Measurements from ENCODE around the gene APP.

The APP gene

GRCh38 chr21:25908495-25908894 is 262.1 kb downstream of the APP start:
- Histone ChIP-seq H3K27me3 (ENCODE audit: control insufficient read depth in 2 of 2, insufficient read depth in 2 of 2, low read length in 2 of 2) (no peaks in the 10 kb centered on the region), H3K4me3 (ENCODE audit: low read length in 2 of 2) (no peak overlapping the region), H3K36me3 (ENCODE audit: control insufficient read depth in 2 of 2, insufficient read depth in 2 of 2, low read length in 2 of 2) (peaks cover 4 to 5% of the 10 kb centered on the region in 2 donors), H3K4me1 (ENCODE audit: control insufficient read depth in 2 of 2, insufficient read depth in 2 of 2, low read length in 2 of 2) (peaks cover 26 to 50% of the 10 kb centered on the region in 2 donors), H3K9ac (ENCODE audit: low read depth in 1 of 2, low read length in 2 of 2) (peak overlapping the region in 1 of 2 donors; percentile 40), H3K9me3 (ENCODE audit: control insufficient read depth in 2 of 2, low read length in 2 of 2) (no peaks in the 10 kb centered on the region), H3K27ac (ENCODE audit: low read depth in 2 of 2, low read length in 2 of 2) (peak overlapping the region; percentile 63 to 75)

GRCh38 chr21:25907573-25908275 is 262.8 kb downstream of the APP start:
- H3K27me3 ChIP-seq (ENCODE audit: control insufficient read depth in 2 of 2, insufficient read depth in 2 of 2, low read length in 2 of 2): no peaks in the 10 kb centered on the region
- peak overlapping the region; percentile 74 to 75 for H3K27ac ChIP-seq (ENCODE audit: low read depth in 2 of 2, low read length in 2 of 2)
- peak overlapping the region in 1 of 2 donors; percentile 49 for H3K4me3 ChIP-seq (ENCODE audit: low read length in 2 of 2)
- peak overlapping the region in 1 of 2 donors; percentile 40 for H3K9ac ChIP-seq (ENCODE audit: low read depth in 1 of 2, low read length in 2 of 2)
- peaks cover 26 to 47% of the 10 kb centered on the region in 2 donors for H3K4me1 ChIP-seq (ENCODE audit: control insufficient read depth in 2 of 2, insufficient read depth in 2 of 2, low read length in 2 of 2)
- peaks cover 5 to 6% of the 10 kb centered on the region in 2 donors for H3K36me3 ChIP-seq (ENCODE audit: control insufficient read depth in 2 of 2, insufficient read depth in 2 of 2, low read length in 2 of 2)
- H3K9me3 ChIP-seq (ENCODE audit: control insufficient read depth in 2 of 2, low read length in 2 of 2): no peaks in the 10 kb centered on the region

GRCh38 chr21:25906587-25906986 is 264.0 kb downstream of the APP start:
- Histone ChIP-seq H3K27ac (ENCODE audit: low read depth in 2 of 2, low read length in 2 of 2) (peak overlapping the region; percentile 69 to 74), H3K27me3 (ENCODE audit: control insufficient read depth in 2 of 2, insufficient read depth in 2 of 2, low read length in 2 of 2) (no peaks in the 10 kb centered on the region), H3K9me3 (ENCODE audit: control insufficient read depth in 2 of 2, low read length in 2 of 2) (no peaks in the 10 kb centered on the region), H3K4me3 (ENCODE audit: low read length in 2 of 2) (no peak overlapping the region), H3K9ac (ENCODE audit: low read depth in 1 of 2, low read length in 2 of 2) (no peak overlapping the region), H3K36me3 (ENCODE audit: control insufficient read depth in 2 of 2, insufficient read depth in 2 of 2, low read length in 2 of 2) (peaks cover 5 to 6% of the 10 kb centered on the region in 2 donors), H3K4me1 (ENCODE audit: control insufficient read depth in 2 of 2, insufficient read depth in 2 of 2, low read length in 2 of 2) (peaks cover 26 to 36% of the 10 kb centered on the region in 2 donors)

- H3K27ac ChIP-seq (ENCODE audit: low read depth in 2 of 2, low read length in 2 of 2): peak overlapping the region; percentile 73 to 74
- H3K9ac ChIP-seq (ENCODE audit: low read depth in 1 of 2, low read length in 2 of 2): peak overlapping the region in 1 of 2 donors; percentile 31
- no peaks in the 10 kb centered on the region for H3K27me3 ChIP-seq (ENCODE audit: control insufficient read depth in 2 of 2, insufficient read depth in 2 of 2, low read length in 2 of 2)
- no peak overlapping the region for H3K4me3 ChIP-seq (ENCODE audit: low read length in 2 of 2)
- H3K36me3 ChIP-seq (ENCODE audit: control insufficient read depth in 2 of 2, insufficient read depth in 2 of 2, low read length in 2 of 2): peaks cover 5 to 6% of the 10 kb centered on the region in 2 donors
- peaks cover 26 to 35% of the 10 kb centered on the region in 2 donors for H3K4me1 ChIP-seq (ENCODE audit: control insufficient read depth in 2 of 2, insufficient read depth in 2 of 2, low read length in 2 of 2)
- H3K9me3 ChIP-seq (ENCODE audit: control insufficient read depth in 2 of 2, low read length in 2 of 2): no peaks in the 10 kb centered on the region
These were observed 265.4 kb downstream of the APP start for GRCh38 chr21:25905126-25905525.

GRCh38 chr21:25904044-25904695 is 266.4 kb downstream of the APP start:
- Histone ChIP-seq H3K27ac (ENCODE audit: low read depth in 2 of 2, low read length in 2 of 2) (no peak overlapping the region), H3K4me3 (ENCODE audit: low read length in 2 of 2) (no peak overlapping the region), H3K9ac (ENCODE audit: low read depth in 1 of 2, low read length in 2 of 2) (no peak overlapping the region), H3K36me3 (ENCODE audit: control insufficient read depth in 2 of 2, insufficient read depth in 2 of 2, low read length in 2 of 2) (peaks cover 6 to 8% of the 10 kb centered on the region in 2 donors), H3K27me3 (ENCODE audit: control insufficient read depth in 2 of 2, insufficient read depth in 2 of 2, low read length in 2 of 2) (no peaks in the 10 kb centered on the region), H3K9me3 (ENCODE audit: control insufficient read depth in 2 of 2, low read length in 2 of 2) (no peaks in the 10 kb centered on the region), H3K4me1 (ENCODE audit: control insufficient read depth in 2 of 2, insufficient read depth in 2 of 2, low read length in 2 of 2) (peaks cover 26 to 35% of the 10 kb centered on the region in 2 donors)

GRCh38 chr21:25903607-25904006 is 267.0 kb downstream of the APP start:
- H3K27me3 ChIP-seq (ENCODE audit: control insufficient read depth in 2 of 2, insufficient read depth in 2 of 2, low read length in 2 of 2): no peaks in the 10 kb centered on the region
- H3K27ac ChIP-seq (ENCODE audit: low read depth in 2 of 2, low read length in 2 of 2): no peak overlapping the region
- H3K4me1 ChIP-seq (ENCODE audit: control insufficient read depth in 2 of 2, insufficient read depth in 2 of 2, low read length in 2 of 2): peaks cover 23 to 32% of the 10 kb centered on the region in 2 donors
- peaks cover 6 to 10% of the 10 kb centered on the region in 2 donors for H3K36me3 ChIP-seq (ENCODE audit: control insufficient read depth in 2 of 2, insufficient read depth in 2 of 2, low read length in 2 of 2)
- no peak overlapping the region for H3K4me3 ChIP-seq (ENCODE audit: low read length in 2 of 2)
- H3K9ac ChIP-seq (ENCODE audit: low read depth in 1 of 2, low read length in 2 of 2): no peak overlapping the region
- no peaks in the 10 kb centered on the region for H3K9me3 ChIP-seq (ENCODE audit: control insufficient read depth in 2 of 2, low read length in 2 of 2)

- no peak overlapping the region for H3K9ac ChIP-seq (ENCODE audit: low read depth in 1 of 2, low read length in 2 of 2)
- no peak overlapping the region for H3K4me3 ChIP-seq (ENCODE audit: low read length in 2 of 2)
- H3K9me3 ChIP-seq (ENCODE audit: control insufficient read depth in 2 of 2, low read length in 2 of 2): no peaks in the 10 kb centered on the region
- peaks cover 11 to 13% of the 10 kb centered on the region in 2 donors for H3K36me3 ChIP-seq (ENCODE audit: control insufficient read depth in 2 of 2, insufficient read depth in 2 of 2, low read length in 2 of 2)
- H3K4me1 ChIP-seq (ENCODE audit: control insufficient read depth in 2 of 2, insufficient read depth in 2 of 2, low read length in 2 of 2): peaks cover 11 to 17% of the 10 kb centered on the region in 2 donors
- H3K27me3 ChIP-seq (ENCODE audit: control insufficient read depth in 2 of 2, insufficient read depth in 2 of 2, low read length in 2 of 2): no peaks in the 10 kb centered on the region
- H3K27ac ChIP-seq (ENCODE audit: low read depth in 2 of 2, low read length in 2 of 2): no peak overlapping the region
These were observed 269.1 kb downstream of the APP start for GRCh38 chr21:25901330-25901979.

- peaks cover 0 to 2% of the 10 kb centered on the region in 2 donors for H3K9me3 ChIP-seq (ENCODE audit: control insufficient read depth in 2 of 2, low read length in 2 of 2)
- H3K27ac ChIP-seq (ENCODE audit: low read depth in 2 of 2, low read length in 2 of 2): no peak overlapping the region
- H3K36me3 ChIP-seq (ENCODE audit: control insufficient read depth in 2 of 2, insufficient read depth in 2 of 2, low read length in 2 of 2): peaks cover 13 to 19% of the 10 kb centered on the region in 2 donors
- H3K4me3 ChIP-seq (ENCODE audit: low read length in 2 of 2): no peak overlapping the region
- H3K27me3 ChIP-seq (ENCODE audit: control insufficient read depth in 2 of 2, insufficient read depth in 2 of 2, low read length in 2 of 2): no peaks in the 10 kb centered on the region
- no peaks in the 10 kb centered on the region for H3K4me1 ChIP-seq (ENCODE audit: control insufficient read depth in 2 of 2, insufficient read depth in 2 of 2, low read length in 2 of 2)
- H3K9ac ChIP-seq (ENCODE audit: low read depth in 1 of 2, low read length in 2 of 2): no peak overlapping the region
These were observed 271.9 kb downstream of the APP start for GRCh38 chr21:25898671-25899070.

GRCh38 chr21:25897383-25897782 is 273.2 kb downstream of the APP start:
- Histone ChIP-seq H3K4me1 (ENCODE audit: control insufficient read depth in 2 of 2, insufficient read depth in 2 of 2, low read length in 2 of 2) (no peaks in the 10 kb centered on the region), H3K27me3 (ENCODE audit: control insufficient read depth in 2 of 2, insufficient read depth in 2 of 2, low read length in 2 of 2) (no peaks in the 10 kb centered on the region), H3K4me3 (ENCODE audit: low read length in 2 of 2) (no peak overlapping the region), H3K27ac (ENCODE audit: low read depth in 2 of 2, low read length in 2 of 2) (no peak overlapping the region), H3K9ac (ENCODE audit: low read depth in 1 of 2, low read length in 2 of 2) (no peak overlapping the region), H3K36me3 (ENCODE audit: control insufficient read depth in 2 of 2, insufficient read depth in 2 of 2, low read length in 2 of 2) (peaks cover 11 to 19% of the 10 kb centered on the region in 2 donors), H3K9me3 (ENCODE audit: control insufficient read depth in 2 of 2, low read length in 2 of 2) (peaks cover 0 to 2% of the 10 kb centered on the region in 2 donors)

GRCh38 chr21:25896501-25897056 is 274.0 kb downstream of the APP start:
- no peak overlapping the region for H3K9ac ChIP-seq (ENCODE audit: low read depth in 1 of 2, low read length in 2 of 2)
- no peak overlapping the region for H3K4me3 ChIP-seq (ENCODE audit: low read length in 2 of 2)
- H3K27me3 ChIP-seq (ENCODE audit: control insufficient read depth in 2 of 2, insufficient read depth in 2 of 2, low read length in 2 of 2): no peaks in the 10 kb centered on the region
- H3K27ac ChIP-seq (ENCODE audit: low read depth in 2 of 2, low read length in 2 of 2): no peak overlapping the region
- peaks cover 0 to 2% of the 10 kb centered on the region in 2 donors for H3K9me3 ChIP-seq (ENCODE audit: control insufficient read depth in 2 of 2, low read length in 2 of 2)
- no peaks in the 10 kb centered on the region for H3K4me1 ChIP-seq (ENCODE audit: control insufficient read depth in 2 of 2, insufficient read depth in 2 of 2, low read length in 2 of 2)
- H3K36me3 ChIP-seq (ENCODE audit: control insufficient read depth in 2 of 2, insufficient read depth in 2 of 2, low read length in 2 of 2): peaks cover 11 to 20% of the 10 kb centered on the region in 2 donors

Measured in mucosa of rectum (tissue), 2 donors.